HG03139 (cell line): ENCODE measurements around the gene REPIN1.

Source experiments
- ATAC-seq: cut with Tn5 transposase; IDR thresholded peaks from one replicate; pipeline ENCODE4 v1.9.1; 2021; ENCODE audit not compliant: unreplicated experiment

The REPIN1 gene

GRCh38 chr7:150336746-150337145, 31.9 kb upstream of the REPIN1 start:
- no peak for ATAC-seq

GRCh38 chr7:150337179-150337578, 31.4 kb upstream of the REPIN1 start:
- ATAC-seq = no peak

DNA sequence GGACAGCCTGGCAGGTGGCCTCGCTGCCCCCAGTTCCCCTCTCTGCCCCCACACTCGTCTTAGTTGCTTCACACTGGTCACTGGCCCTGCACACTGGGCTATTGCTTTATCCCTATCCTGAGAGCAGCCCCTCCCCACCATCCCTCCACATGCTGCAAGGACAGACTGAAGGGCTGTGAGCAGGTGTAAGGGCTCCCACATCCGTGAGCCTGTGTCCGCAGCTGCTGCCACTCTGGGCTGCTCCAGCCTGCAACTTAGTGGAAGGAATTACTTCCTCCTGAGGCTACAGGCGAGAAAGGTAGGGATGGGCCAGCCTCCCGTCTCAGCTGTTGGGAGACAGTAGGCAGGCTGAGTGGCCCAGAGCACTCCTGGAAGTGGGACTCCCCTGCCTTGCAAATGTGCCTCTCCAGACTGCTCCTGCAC, 31.0 kb upstream of the REPIN1 start:
- no peak for ATAC-seq

DNA sequence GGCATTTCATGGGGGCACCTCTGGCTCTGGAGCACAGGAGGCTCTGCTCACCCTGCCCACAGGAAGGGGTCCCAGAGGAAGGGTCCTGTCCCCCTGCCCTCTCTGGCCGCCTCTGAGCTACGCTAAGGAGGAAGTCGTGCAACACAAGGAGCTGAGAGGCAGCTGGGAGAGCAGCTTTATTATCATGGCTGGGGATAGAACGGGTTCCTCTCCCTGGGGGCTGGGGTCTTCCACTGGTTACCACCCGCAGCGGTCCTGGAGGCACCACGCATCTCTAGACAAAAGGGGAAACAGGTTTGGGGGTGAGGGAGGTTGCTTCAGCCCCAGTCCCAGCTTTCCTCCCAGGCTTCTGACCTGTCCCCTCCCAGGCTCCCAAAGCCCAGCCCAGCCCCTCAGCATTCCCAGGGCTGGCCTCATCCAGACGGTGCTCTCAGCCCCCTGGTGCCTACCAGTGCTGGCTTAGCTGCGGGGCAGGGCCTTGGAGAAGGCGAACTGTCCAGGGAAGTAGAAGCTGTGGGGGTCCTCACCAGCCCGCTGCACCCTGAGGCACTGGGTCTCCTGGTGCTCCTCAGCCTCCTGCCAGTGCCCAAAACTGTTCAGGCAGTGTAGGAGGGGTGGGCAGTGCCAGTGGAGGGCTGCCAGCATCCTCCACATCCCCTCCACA, 30.3 kb upstream of the REPIN1 start:
- no peak for ATAC-seq

DNA sequence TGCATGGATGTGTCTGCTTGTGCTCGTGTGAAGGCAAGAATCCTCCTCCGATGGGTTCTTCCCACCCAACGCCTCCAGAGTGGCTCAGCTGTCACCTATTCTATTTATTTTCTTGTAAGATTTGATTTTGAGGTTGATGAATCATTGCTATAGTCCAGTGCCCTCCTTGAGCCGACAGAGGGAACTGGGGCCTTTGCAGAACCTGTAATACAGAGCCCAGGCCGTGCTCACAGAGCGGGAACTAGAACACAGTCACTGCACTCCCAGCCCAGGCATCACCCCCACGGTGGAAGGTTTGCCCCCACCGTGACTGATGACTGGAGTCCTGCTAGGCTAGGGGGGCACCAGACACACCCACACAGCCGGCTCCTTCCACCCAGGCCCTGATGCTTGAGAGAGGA, 29.2 kb upstream of the REPIN1 start:
- no peak for ATAC-seq

- ATAC-seq = no peak
These were observed 28.4 kb upstream of the REPIN1 start for GRCh38 chr7:150340024-150340749.

- no peak for ATAC-seq
These were observed 27.8 kb upstream of the REPIN1 start for GRCh38 chr7:150340875-150341262.

- no peak for ATAC-seq
These were observed 27.1 kb upstream of the REPIN1 start, which contains the start of gene RARRES2 for GRCh38 chr7:150341263-150342120. Gene RARRES2, minus strand, starts transcription at chr7:150341629. Its CDS starts 1,020 bp downstream, at chr7:150340609.

GRCh38 chr7:150342121-150342408, 26.6 kb upstream of the REPIN1 start:
- no peak for ATAC-seq

GRCh38 chr7:150343225-150343624, 25.4 kb upstream of the REPIN1 start:
- ATAC-seq = no peak

DNA sequence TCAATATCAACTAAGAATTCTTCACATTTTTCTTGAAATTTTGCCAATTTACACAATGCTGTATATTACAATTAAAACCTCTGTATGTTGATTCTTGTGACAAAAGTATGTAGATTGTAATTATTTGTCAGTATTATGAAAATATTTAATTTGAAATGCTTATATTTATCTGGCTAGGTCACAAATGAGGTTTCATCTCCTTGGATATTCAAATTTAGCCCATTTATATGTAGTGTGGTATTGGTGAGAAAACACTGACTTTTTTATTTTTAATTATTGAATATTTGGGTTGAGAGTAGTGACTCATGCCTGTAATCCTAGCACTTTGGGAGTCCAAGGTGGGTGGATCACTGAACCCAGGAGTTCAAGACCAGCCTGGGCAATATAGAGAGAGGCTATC, 24.3 kb upstream of the REPIN1 start:
- no peak for ATAC-seq

GRCh38 chr7:150345012-150345411, 23.6 kb upstream of the REPIN1 start:
- no peak for ATAC-seq

- ATAC-seq = no peak
These were observed 21.7 kb upstream of the REPIN1 start for GRCh38 chr7:150346922-150347321.

GRCh38 chr7:150351587-150352194, 16.9 kb upstream of the REPIN1 start:
- ATAC-seq = no peak

- no peak for ATAC-seq
These were observed 13.0 kb upstream of the REPIN1 start for GRCh38 chr7:150355666-150356059.

GRCh38 chr7:150356265-150356897, 12.2 kb upstream of the REPIN1 start:
- no peak for ATAC-seq

DNA sequence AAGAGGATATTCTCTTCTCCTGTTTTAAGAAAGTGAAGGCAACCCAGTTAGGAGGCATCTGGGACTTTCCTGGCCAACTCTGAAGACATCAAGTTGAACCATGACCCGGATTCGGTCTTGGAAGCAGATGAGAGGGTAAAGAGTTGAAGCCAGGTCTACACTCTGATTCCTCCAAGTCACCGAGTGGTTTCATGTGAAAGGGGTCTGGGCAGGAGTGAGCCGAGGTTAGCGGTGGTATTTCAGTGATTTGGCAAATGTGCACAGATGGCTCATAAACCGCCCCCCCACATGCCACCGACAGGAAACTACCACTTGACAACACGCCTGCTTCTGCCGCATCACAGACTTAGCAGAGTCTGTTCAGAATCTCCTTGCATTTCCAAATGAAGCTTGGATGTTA, 11.4 kb upstream of the REPIN1 start:
- no peak for ATAC-seq

DNA sequence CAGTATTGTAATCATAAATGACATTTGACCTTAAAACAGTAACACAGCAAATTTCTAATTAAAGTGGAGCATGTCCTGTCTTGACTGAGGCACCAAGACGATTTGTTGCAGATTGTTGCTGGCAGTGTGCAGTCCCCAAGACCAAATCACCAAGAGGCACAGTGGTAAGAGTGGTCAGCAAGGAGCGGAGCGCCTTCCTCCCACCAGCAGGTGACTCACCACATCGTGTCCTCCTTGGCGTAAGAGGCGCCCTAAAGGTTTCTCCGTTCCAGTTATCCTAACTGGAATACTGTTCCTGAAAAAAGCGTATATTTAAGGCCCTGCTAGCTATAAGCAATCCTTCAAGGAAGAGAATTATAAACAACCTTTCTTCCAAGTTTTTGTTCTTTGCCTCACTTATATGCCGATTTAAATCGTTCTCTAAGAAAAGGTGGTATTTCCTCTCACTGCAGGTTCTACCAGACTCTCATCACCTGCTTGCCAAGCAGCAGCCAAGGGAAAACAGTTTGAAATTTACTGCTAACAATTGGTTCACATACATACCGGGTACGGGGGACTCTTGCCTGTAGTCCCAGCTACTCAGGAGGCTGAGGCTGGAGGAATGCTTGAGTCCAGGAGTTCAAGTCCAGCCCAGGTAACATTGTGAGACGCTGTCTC, 10.7 kb upstream of the REPIN1 start:
- no peak for ATAC-seq

- no peak for ATAC-seq
These were observed 10.2 kb upstream of the REPIN1 start for GRCh38 chr7:150358433-150358832.

- ATAC-seq = no peak
These were observed 9.5 kb upstream of the REPIN1 start for GRCh38 chr7:150358988-150359621.
